Epithelial cell of prostate (primary cell): ENCODE data around the gene LPIN1.
"Not testable (repeated sequence)": the region's sequence is repeated elsewhere in the genome, so short reads cannot be mapped to it uniquely, and the experiment has no call there.

ENCODE experiments used
- DNase-seq: peaks from one replicate; pipeline ENCODE4 v3.0.0-alpha.2; 2011; ENCODE audit warnings: low read depth, low spot score
- H3K27ac ChIP-seq: fragments of 450-650 bp; 2 replicates; pipeline ENCODE4 v1.5.1; 2017; ENCODE audit warnings: mild to moderate bottlenecking

The LPIN1 gene

DNA sequence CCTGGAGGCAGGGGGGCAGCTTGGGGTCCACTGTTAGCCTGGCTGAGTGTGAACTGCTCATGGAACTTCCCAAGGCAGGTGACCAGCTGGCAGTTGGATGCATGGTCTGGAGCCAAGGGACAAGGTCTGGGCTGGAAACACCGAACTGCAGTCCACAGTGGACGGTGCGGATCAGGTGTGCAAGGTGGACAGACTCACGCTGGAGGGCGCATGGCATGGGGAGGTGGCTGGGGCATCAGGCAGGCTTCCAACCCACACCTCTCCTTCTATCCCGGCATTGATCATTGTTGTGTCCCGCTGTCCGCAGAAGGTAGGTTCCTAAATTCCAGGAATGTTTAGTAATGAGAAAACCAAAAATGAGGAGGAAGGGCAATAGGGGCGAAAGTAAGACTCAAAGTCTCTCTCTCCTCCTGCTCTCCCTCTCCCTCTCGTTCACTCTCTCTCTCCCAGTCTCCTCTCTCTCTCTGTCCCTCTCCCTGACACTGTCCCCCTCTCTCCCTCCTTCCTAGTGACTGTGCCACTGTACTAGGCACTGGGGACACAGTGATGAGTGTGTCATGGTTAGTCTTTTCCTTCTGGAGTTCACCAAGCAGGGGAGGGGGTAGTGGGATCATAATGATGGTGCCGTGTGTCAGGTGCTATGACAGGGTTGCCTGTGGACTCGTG is 30.3 kb upstream of the LPIN1 start:
- H3K27ac ChIP-seq: no peak overlapping the region
- no peak for DNase-seq

DNA sequence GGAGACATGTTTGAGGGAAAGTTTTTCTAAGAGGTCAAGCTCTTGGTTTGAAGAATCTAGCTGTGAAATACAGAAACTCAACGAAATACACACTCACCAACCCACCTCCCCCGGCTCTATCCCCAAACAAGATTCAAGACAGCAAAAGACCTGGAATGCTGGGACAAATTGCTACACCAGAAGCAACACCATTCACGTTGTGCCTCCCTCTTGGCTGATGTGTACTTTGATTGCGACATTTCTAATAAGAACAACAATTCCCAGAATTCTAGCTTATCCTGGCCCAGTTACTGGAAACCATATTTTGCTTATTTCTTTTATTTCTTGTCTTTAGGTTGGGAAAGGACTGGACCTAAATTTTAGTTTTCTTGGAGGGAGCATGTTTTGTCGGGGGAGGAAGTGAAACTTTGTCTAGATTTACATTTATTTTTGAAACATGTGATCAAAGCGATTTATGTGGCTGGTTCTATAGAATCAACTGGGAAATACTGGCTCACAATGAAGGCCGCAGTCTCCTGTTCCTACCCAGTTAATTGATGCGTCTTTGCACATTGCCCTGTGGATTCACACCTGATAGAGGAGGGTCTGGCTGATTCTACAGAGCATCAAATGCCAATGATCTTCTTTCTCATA is 29.6 kb upstream of the LPIN1 start:
- DNase-seq: no peak
- H3K27ac ChIP-seq: no peak overlapping the region

DNA sequence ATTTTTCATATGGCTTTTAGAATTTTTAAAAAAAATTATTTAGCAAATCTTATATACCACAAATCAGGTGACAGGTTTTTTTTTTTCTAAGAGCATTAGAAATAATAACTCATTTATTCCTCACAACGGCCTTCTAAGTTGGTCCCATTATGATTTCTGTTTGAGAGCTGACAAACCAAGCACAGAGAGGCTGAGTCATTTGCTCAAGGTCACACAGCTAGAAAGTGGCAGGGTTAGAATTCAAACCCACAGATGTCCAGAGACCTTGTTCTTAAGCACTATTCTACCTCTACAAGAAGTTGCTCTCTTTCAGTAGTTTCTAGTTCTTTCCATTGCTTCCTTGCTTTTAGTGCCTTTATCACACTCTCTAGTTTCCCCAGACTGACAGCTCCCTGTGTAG is 28.8 kb upstream of the LPIN1 start:
- DNase-seq: no peak

DNA sequence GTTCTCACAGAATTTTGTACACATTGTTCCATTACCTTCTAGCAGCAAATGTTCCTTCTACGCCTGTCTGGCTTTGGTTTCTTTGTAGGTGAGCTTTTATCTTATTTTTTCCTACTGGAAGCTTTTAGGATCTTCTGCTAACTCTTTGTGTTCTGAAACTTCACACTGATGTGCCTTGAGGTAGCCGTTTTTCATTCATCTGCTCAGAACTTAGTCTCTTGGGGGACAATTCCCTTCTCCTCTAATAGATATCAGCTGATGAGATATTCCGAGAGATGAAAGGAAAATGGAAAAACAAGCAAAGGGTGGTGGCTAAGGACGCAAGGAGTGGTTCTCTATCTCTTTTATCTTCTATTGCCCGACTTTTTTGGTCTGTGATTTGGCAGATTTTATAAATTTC is 27.8 kb upstream of the LPIN1 start:
- no peak for DNase-seq

More for the DNA sequence above, 28.8 kb upstream of the LPIN1 start:
- no peak overlapping the region for H3K27ac ChIP-seq

DNA sequence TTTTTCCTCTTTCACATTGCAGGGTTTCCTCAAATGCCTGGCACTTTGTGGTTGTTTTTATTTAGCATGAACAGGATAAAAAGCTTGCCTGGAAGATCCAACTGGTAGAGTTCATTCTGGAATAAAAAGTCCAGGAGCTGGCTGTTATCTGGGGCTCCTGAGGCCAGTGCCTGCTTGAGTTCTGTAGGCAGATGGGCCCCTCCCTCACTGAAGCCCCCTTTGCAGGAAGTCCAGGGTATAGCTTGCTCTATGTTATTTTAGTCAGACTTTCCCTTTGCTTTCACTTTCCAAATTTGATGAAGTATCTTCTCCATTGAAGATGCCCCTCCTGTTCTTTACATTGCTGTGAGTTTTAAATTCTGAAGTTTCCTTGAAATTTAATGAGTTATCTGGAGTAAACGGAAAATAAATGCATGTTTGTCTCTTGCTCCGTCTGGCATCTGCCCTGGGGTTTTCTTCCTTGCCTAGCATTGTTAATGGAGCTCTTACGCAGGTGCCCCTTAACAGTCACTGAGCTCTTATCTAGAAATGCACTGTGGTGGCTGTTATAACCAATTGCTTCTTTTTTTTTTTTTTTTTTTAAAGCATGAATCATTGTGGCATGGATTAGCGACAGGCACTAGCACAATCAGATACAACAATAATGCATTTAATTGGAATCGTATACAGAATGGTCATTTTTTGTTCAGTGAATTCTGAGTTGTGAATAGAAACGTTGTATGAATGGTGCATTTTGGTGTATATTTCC is 27.0 kb upstream of the LPIN1 start:
- DNase-seq: no peak
- no peak overlapping the region for H3K27ac ChIP-seq

More for the DNA sequence above, 27.8 kb upstream of the LPIN1 start:
- no peak overlapping the region for H3K27ac ChIP-seq

DNA sequence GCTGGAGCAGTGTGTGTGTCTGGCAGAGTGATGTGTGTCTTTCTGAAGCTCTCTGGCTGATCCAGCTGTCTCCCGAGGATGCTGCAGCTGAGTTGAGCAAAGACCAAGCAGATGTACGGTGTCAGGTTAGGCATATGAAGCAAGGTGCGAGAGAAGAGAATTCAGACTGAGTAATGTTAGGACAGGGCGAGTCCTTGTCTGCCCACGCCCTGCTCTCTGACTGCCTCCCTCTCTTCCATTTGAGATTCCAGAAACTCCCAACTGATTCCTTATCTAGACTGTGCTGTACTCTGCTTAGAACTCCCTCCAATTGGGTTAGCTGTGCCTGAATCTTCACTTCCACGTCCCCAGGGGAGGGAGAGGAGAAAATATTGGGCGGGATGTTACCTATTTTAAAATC is 25.7 kb upstream of the LPIN1 start:
- H3K27ac ChIP-seq: no peak overlapping the region
- DNase-seq: no peak

DNA sequence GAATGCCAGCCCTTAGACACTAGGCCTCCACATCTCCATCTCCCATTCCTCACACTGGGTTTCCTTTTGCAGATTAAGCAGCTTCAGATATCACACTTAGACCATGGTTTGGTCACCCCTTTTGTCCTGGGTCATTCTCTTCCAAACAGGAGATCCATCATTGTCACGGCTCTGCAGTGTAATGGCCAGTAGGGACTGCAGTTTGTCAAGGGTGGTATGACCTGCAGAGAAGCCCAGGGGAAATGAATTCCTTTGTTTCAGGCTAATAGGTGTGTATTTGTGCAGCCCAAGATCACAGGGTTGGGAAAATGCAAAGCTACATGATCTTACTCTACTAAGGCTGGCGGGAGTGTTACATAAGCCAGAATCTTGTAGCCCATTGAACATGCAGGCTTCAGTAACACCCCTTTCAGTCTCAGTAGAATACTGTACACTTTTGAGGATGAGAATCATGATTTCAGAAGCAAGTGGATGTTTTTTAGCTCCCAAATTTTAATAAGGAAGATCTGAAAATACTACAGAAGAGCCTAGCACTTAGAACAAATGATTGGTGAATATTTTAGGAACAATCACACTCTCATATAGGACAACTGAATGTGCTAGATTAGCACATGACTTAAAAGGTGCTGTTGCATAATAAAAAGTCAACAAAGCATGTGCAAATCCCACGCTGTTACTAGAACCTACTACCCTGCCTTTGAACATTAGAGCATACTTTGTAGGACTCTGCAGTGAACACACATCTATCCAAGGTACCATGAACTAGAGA is 24.0 kb upstream of the LPIN1 start:
- DNase-seq: no peak

DNA sequence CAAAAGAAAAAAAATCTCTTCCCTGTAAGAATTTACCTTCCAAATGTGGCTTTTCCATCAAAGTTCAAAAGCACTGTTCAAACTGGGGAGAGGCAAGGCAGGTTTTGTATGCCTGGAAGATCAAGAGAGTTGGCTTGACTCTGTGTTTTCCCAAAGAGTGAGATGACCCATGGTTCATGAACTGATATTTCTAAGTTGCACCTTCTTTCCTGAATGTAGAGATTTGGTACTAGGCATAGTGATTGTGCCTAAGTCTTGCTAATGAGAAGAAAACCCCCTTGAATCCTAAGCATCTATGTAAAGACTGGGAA is 23.4 kb upstream of the LPIN1 start:
- no peak for DNase-seq
- H3K27ac ChIP-seq: no peak overlapping the region

More for the DNA sequence above, 24.0 kb upstream of the LPIN1 start:
- H3K27ac ChIP-seq: no peak overlapping the region

DNA sequence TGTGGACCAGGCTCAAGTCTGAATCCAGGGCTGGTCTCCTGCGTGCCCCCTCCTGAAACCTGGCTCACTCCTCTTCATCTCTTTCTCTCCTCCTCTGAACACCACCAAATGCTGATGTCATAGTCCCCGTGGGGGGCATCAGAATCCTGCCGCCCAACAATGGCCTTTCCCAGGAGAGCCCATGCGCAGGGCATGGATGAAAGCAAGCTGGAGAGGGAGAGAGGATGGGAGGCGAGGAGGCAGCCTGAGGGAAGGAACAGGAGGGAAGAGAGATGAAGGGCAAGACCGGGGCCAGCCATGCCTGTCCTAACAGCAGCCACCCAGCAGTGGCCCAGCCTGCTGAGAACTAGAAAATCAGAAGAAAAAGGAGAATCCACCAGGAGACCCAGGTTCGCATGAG is 22.3 kb upstream of the LPIN1 start:
- no peak overlapping the region for H3K27ac ChIP-seq
- DNase-seq: no peak

DNA sequence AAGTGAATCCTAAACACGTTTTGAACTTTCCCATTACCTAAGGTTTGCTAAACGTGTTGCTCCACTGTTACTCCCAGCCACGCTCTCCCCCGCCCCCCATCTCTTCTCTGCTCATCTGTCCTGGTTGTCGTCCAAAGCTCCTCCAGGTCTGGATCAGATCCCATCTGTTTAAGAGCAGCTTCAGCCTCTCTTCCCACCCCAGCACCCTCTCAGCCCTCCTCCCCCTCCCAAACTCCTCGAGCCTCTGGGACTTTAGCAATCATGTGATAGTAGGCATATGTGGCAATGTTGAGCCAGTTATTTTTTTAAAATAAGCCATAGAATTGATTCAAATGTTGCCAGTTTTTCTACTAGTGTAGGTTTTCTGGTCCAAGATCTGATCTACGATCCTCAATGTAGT is 20.0 kb upstream of the LPIN1 start:
- no peak overlapping the region for H3K27ac ChIP-seq
- DNase-seq: no peak

DNA sequence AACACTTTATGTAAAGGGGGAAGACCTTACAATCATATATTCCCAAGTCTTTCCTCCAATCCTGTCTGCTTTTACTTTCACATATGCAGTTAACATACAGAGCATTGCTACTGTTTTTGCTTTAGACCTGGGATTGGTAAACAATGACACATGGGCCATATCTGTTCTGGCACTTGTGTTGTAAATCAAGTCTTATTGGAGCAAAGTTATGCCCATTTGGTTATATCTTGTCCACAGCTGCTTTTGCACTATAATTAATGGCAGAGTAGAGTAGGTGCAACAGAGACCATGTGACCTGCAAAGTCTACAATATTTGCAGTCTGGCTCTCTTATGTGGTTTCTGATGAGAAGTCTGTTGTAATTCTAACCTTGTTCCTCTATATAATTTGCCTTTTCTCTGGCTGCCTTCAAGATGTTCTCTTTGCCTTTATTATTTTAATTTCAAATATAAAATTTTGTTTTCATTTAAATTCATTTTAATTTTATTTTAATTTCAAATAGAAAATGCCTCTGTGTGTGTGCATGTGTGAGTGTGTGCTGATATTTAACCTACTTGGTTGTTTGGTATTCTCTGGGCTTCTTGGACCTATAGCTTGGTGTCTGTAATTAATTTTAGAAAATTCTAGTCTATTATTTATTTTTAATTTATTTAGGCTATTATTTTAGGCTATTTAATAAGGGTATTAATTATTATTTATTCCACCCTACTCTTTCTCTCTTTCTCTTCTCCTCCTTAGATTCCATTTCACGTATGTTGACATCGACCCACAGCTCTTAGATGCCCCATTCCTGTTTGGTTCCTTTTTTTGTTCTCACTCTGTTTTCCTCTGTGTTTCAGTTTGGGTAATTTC is 16.8 kb upstream of the LPIN1 start:
- no peak overlapping the region for H3K27ac ChIP-seq
- DNase-seq: no peak

DNA sequence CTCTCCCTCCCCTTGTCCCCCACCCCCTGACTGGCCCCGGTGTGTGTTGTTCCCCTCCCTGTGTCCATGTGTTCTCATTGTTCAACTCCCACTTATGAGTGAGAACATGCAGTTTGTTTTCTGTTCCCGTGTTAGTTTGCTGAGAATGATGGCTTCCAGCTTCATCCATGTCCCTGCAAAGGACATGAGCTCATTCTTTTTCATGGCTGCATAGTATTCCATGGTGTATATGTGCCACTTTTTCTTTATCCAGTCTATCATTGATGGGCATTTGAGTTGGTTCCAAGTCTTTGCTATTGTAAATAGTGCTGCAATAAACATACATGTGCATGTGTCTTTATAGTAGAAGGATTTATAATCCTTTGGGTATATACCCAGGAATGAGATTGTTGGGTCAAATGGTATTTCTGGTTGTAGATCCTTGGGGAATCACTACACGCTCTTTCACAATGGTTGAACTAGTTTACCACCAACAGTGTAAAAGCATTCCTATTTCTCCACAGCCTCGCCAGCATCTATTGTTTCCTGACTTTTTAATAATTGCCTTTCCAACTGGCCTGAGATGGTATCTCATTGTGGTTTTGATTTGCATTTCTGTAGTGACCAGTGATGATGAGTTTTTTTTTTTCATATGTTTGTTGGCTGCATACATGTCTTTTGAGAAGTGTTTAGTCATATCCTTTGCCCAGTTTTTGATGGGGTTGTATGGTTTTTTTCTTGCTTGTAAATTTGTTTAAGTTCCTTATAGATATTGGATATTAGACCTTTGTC is 15.0 kb upstream of the LPIN1 start:
- DNase-seq: not testable (repeated sequence)
- H3K27ac ChIP-seq: peak overlapping the region; percentile 10

DNA sequence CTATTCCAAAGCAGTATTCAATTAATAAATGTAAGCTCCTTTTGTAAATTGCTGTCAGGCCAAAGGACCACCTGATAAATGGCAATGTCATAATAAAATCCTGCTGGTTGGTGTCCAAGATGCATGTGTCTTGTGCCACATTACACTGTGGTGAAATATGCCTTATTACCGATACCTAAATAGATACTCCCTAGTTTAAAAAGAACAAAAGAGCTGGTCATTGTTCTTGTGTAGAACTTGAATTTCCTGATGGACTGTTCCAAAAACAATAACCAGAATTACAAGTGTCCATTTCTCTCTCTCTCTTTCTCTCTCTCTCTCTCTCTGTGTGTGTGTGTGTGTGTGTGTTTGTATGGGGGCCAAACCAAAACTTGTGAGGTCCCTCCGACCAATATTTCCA is 13.8 kb upstream of the LPIN1 start:
- H3K27ac ChIP-seq: peak overlapping the region; percentile 10
- DNase-seq: peak; percentile 46

DNA sequence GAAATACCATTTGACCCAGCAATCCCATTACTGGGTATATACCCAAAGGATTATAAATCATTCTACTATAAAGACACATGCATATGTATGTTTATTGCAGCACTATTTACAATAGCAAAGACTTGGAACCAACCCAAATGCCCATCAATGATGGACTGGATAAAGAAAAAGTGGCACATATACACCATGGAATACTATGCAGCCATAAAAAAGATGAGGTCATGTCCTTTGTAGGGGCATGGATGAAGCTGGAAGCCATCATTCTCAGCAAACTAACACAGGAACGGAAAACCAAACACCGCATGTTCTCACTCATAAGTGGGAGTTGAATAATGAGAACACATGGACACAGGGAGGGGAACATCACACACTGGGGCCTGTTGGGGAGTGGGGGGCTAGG is 8.6 kb upstream of the LPIN1 start:
- not testable (repeated sequence) for H3K27ac ChIP-seq, DNase-seq

DNA sequence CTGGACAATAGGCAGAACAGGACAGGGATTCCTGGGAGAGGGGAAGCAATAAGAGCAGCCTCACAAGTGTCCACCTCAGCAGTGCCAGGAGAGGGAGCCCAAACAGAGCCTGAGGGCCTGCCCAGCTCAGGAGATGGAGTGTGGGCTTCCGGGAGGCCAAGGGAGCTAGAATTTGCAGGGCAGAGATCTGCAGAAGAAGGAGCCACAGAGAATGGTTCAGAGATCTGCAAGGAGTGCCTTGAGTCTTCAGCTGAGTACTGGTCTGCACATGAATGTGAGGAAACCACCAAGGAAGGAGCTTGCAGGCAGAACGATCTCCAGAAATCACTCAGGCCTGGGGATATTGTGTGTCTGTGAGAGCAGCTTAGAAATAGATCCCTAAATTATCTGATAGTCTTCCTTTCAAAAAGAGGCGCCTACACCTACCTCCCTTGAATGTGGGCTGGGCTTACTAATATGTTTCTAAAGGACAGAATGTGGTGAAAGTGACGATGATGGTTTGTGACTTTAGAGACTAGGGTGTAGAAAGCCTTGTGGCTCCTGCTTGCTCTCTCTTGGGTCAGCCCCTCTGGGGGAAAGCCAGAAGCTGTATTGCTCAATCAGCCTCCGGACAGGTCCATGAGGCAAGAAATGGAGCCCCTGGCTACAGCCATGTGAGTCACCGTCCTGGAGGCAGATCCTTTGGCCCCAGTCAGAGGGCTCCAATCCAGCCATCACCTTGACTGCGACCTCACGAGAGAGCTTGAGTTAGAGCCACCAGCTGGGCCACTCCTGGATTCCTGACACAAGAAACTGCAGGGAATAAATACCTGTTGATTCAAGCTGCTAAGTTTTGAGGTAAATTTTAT is 7.6 kb upstream of the LPIN1 start:
- DNase-seq: no peak
- no peak overlapping the region for H3K27ac ChIP-seq

DNA sequence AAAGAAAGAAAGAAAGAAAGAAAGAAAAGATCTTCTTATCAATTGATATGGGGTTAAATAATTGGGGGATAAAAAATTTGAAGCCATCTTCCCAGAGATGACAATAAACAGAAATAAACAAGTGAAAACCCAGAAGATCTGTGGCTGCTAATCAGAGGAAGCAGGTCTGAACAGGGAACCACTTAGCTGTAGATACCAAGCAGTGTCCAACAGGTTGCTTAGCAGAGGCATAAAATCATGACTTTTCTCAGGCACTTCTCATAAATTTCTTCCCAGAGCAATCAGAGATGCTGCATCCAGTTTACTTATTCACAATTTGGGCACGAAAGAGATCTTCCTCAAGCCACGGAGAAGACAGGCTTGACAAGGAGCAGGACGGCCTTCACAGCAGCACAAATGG is 5.7 kb upstream of the LPIN1 start:
- H3K27ac ChIP-seq: no peak overlapping the region
- DNase-seq: no peak

DNA sequence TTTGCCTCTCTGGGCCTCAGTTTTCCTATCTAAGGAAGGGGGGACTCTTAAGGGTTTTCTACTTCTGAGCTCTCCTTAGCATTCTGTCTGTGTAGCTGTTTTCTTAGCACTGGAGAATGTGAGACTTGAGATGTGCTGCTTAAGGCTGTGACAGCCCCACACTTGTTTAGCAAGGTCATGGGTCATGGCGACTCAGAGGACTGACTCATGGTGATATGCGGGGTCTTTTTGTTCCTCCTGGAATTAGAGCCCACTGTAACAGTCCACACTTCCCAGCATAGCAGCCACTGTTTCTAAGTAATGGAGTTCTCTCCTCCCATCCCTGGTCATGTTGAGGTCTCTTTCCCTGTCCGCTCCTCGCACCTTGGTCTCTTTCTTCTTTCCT is 4.1 kb upstream of the LPIN1 start:
- H3K27ac ChIP-seq: no peak overlapping the region
- DNase-seq: no peak

DNA sequence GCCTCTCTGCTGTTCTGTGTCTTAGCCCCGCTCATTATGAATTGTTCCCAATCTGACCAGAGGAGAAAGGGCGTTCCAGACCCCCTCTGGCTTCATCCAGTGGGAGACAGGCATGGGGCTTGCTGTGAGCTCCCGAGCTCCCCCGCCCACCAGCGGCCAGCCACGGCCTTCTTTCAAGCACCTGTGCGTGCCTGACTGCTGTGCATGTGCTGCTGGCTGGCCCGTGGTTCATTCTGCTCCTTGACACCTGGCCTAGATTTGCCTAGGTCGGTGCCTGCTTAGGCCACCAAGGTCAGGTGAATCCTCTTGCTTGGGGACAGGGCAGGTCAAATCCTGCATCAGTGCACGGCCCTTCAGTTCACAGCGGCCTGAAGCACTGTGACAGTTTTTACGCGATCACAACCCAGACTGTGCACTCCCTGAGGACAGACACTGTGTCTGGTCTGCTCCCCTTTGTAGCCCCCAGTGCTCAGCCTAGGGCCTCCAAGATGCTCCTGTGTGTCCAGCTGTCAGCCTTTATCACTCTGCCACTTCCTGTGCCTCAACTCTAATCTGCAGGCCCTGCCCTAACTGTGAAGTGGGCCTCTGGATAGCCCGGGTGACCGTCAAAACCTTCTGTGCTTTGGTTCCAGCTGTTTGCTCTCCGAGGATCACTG is 3.6 kb upstream of the LPIN1 start:
- no peak overlapping the region for H3K27ac ChIP-seq
- no peak for DNase-seq
